ENCODE data around the gene CAND2.
"Not testable (repeated sequence)": the region's sequence is repeated elsewhere in the genome, so short reads cannot be mapped to it uniquely, and the experiment has no call there.

CAND2 gene

DNA sequence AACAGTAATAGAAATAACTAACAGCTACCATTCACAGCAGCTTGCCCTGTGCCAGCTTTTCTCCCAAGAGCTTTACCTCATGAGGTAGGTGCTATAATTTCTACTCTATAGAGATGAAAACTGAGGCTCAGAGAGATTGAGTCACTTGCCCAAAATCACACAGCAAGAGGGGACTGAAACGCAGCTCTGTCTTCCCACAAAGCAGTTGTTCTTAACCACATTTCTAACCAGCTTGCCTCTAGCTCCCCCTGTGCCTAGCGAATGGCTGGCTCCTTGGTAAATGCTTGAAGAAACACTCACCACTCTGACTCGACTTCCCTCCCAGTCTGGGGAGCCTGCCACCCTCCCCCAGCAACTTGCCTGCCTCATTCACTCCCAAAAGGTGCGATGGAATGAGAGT, 21.9 kb upstream of the CAND2 start:
- in situ Hi-C loops (cut with MboI; ENCODE audit: low pct_unique_long_range_greater_than_20kb, low sequenced_read_pairs, unreplicated experiment): no loop called here
- TF ChIP-seq, protein P1, sequence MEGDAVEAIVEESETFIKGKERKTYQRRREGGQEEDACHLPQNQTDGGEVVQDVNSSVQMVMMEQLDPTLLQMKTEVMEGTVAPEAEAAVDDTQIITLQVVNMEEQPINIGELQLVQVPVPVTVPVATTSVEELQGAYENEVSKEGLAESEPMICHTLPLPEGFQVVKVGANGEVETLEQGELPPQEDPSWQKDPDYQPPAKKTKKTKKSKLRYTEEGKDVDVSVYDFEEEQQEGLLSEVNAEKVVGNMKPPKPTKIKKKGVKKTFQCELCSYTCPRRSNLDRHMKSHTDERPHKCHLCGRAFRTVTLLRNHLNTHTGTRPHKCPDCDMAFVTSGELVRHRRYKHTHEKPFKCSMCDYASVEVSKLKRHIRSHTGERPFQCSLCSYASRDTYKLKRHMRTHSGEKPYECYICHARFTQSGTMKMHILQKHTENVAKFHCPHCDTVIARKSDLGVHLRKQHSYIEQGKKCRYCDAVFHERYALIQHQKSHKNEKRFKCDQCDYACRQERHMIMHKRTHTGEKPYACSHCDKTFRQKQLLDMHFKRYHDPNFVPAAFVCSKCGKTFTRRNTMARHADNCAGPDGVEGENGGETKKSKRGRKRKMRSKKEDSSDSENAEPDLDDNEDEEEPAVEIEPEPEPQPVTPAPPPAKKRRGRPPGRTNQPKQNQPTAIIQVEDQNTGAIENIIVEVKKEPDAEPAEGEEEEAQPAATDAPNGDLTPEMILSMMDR (IDR thresholded peaks at IDR 0.05; ENCODE audit: extremely low read depth, insufficient read depth, missing control alignments): no peak
- no peak for DNase-seq (ENCODE audit: low spot score)

DNA sequence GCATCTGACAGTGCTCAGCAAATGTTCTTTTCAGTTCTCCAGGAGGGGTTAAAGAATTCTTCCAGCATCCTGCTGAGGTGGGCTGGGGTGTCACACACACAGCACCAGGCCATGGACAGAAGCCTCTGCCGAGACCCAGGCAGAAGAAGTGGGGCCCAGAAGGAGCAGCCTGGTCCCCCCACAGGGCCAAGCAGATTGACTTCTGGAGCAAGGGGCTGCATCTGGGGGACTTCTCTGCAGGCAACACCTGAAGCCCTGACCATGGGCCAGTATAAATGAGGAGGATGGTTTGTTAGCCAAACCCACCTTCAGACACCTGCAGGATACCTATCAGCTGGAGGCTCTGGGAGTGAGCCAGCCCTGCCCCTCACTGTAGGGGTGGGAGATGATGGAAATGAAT, 21.3 kb upstream of the CAND2 start:
- TF ChIP-seq, protein P1 (IDR thresholded peaks at IDR 0.05; ENCODE audit: extremely low read depth, insufficient read depth, missing control alignments): no peak
- in situ Hi-C loops (cut with MboI; ENCODE audit: low pct_unique_long_range_greater_than_20kb, low sequenced_read_pairs, unreplicated experiment): no loop called here

DNA sequence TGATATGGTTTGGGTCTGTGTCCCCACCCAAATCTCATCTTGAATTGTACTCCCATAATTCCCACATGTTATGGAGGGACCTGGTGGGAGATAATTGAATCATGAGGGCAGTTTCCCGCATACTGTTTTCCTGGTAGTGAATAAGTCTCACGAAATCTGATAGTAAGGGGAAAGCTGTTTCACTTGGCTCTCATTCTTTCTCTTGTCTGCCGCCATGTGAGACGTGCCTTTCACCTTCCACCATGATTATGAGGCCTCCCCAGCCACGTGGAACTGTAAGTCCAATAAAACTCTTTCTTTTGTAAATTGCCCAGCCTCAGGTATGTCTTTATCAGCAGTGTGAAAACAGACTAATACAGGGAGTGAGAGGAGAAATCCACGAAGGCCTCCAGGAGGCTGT, 20.5 kb upstream of the CAND2 start:
- DNase-seq (ENCODE audit: low spot score); in situ Hi-C loops (cut with MboI; ENCODE audit: low pct_unique_long_range_greater_than_20kb, low sequenced_read_pairs, unreplicated experiment): not testable (repeated sequence)

More for the DNA sequence above, 21.3 kb upstream of the CAND2 start:
- DNase-seq (ENCODE audit: low spot score): no peak

DNA sequence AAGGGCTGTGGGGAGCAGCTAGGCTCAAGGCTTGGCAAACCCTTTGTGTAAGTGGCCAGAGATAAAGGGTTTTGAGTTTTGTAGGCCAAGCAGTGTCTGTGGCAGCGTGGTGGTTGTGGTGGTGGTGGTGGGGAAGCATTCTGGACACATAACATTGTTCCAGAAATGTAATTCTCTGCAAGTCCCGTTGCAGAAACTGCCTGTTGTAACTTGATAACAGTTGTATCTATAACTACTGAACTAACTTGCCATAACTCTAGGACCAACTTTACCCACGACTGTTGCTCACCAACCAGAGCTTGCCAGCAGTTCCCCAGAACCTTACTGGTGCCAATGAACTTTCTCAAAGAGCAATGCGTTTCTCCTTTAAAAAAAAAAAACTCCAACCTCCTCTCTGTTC, 19.3 kb upstream of the CAND2 start:
- in situ Hi-C loops (cut with MboI; ENCODE audit: low pct_unique_long_range_greater_than_20kb, low sequenced_read_pairs, unreplicated experiment): no loop called here
- TF ChIP-seq, protein P1 (IDR thresholded peaks at IDR 0.05; ENCODE audit: extremely low read depth, insufficient read depth, missing control alignments): no peak

DNA sequence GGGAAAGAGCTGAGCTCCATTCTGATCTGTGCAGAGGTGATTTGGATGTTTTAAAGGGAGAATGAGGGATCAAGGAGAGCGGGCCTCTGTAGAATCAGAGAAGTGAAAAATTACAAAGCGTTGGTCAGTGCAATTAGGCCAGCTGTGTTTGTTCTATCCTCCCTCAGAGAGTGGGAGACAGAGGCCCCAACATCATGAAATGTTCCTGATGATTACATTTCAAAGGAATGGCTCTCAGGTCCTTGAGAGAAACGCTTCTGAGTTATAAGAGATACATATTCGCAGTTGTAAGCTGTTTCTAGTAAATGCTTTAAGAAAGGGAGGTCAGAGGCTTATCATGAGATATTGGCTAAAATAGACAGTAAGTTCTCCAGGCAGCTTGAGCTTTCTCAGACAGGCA, 15.7 kb upstream of the CAND2 start:
- TF ChIP-seq, protein P1 (IDR thresholded peaks at IDR 0.05; ENCODE audit: extremely low read depth, insufficient read depth, missing control alignments): no peak
- in situ Hi-C loops (cut with MboI; ENCODE audit: low pct_unique_long_range_greater_than_20kb, low sequenced_read_pairs, unreplicated experiment): no loop called here

More for the DNA sequence above, 19.3 kb upstream of the CAND2 start:
- DNase-seq (ENCODE audit: low spot score): no peak

DNA sequence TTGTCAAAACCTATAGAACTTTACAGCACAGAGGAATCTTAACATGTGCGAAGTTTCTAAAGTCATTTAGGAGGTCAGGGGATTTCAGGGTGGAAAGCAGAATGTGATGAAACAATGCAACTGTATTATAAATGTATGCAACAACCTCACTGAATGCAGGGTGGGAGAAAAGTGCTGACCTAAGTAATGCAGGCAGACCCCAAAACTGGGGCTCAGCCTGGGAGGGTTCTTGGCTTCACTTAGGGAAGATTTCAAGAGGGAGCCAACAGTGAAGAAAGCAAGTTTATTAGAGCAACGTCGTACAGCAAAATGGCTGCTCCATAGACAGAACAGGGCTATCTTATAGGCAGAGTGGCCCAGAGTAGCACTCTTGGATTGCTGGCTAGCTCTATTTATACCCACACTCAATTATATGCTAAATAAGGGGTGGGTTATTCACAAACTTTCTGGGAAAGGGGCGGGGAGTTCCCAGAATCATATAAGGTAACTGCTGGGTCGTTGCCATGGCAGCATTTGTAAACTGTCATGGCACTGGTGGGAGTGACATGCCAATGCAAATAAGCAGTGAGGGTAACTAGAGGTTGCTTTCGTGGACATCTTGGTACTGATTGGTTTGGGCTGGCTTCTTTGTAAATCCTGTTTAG, 14.2 kb upstream of the CAND2 start:
- TF ChIP-seq, protein P1 (IDR thresholded peaks at IDR 0.05; ENCODE audit: extremely low read depth, insufficient read depth, missing control alignments): no peak
- in situ Hi-C loops (cut with MboI; ENCODE audit: low pct_unique_long_range_greater_than_20kb, low sequenced_read_pairs, unreplicated experiment): no loop called here
- no peak for DNase-seq (ENCODE audit: low spot score)

More for the DNA sequence above, 15.7 kb upstream of the CAND2 start:
- DNase-seq (ENCODE audit: low spot score): no peak

DNA sequence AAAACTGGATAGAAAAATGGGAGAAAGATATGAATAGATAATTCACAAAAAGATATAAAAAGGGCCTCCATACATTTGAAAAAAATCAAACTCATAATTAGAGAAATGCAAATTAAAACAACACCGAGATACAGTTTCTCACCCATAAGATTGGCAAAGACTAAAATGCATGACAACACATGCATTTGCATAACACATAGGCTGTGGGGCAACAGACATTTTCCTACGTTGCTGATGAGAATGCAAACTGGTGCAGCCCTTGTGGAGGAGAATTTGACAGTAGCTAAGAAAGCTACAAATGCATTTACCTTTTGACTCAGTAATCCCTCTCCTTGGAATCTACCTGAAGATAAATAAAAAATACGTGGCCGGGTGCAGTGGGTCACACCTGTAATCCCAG, 11.4 kb upstream of the CAND2 start:
- DNase-seq (ENCODE audit: low spot score): no peak
- TF ChIP-seq, protein P1 (IDR thresholded peaks at IDR 0.05; ENCODE audit: extremely low read depth, insufficient read depth, missing control alignments): no peak
- in situ Hi-C loops (cut with MboI; ENCODE audit: low pct_unique_long_range_greater_than_20kb, low sequenced_read_pairs, unreplicated experiment): no loop called here

Measured in GM13977 (cell line).